Right lobe of liver (tissue), 4 donors: ENCODE results near the gene DOCK10.

Experiments
- CTCF ChIP-seq, 4 donors: fragments of 200-600 bp in 3 of 4; fragments of 450-650 bp in 1 of 4; IDR thresholded peaks; one replicate each; pipeline versions ENCODE4 v1.5.1 to v1.8.0; 2016 to 2022; ENCODE audit warnings: antibody characterized with exemption in 4 of 4, mild to moderate bottlenecking in 2 of 4
- POLR2A ChIP-seq: fragments of 450-650 bp; IDR thresholded peaks from one replicate; pipeline ENCODE4 v1.6.1; 2017; ENCODE audit warnings: antibody characterized with exemption, mild to moderate bottlenecking
- donor health status: DM: no; HTN: no; CAD: no.
- donor health status: DM: no; HTN: no; CAD: no.
- donor health status: DM: no; HTN: yes; CAD: no.

DNA sequence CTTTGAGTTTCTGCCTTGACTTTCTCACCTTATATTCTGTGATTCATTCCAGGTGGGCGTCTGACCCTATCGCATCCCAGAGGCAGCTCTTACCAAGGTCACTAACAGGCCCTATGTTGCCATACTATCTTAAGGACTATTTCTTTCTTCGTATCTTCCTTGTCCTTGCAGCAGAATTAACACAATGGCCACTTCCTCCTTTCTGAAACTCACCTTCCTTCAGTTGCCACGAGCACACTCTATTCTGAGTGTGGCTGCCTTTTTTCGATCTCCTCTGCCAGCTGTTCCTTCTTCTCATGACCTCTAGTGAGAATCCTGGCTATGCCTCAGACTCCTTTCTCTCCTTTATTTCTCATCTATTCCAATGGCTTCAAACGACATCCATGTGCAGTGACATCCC lies 165.7 kb downstream of the DOCK10 start:
- TF ChIP-seq CTCF (IDR thresholded peaks at IDR 0.05) (no peak), POLR2A (no peak)
